NCI-H1417 (cell line): Measurements from ENCODE around the gene CTTN.

Experiments
- DNase-seq, 3 experiments: peaks; one replicate each; lab custom pipeline; 2025; lab: John Stamatoyannopoulos, UW

CTTN gene

DNA sequence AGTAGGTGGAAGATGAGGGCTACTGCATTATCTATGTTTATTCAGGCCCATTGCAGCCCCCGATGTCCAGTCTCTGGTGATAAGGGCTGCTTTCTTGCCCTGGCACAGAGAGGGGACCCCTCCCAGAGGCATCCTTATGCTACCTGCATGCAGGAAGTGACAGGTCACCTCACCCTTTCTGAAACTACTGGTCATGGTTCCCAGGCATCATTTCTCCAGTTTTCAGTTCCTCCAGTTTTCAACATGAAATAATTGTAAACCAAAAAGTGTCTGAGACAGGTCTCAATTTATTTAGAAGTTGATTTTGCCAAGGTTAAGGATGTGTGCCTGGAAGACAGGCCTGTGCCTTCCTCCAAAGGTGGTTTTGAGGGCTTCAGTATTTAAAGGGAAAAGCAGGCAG lies 57.0 kb downstream of the CTTN start:
- peak in 1 of 3 experiments; percentile 34 for DNase-seq

DNA sequence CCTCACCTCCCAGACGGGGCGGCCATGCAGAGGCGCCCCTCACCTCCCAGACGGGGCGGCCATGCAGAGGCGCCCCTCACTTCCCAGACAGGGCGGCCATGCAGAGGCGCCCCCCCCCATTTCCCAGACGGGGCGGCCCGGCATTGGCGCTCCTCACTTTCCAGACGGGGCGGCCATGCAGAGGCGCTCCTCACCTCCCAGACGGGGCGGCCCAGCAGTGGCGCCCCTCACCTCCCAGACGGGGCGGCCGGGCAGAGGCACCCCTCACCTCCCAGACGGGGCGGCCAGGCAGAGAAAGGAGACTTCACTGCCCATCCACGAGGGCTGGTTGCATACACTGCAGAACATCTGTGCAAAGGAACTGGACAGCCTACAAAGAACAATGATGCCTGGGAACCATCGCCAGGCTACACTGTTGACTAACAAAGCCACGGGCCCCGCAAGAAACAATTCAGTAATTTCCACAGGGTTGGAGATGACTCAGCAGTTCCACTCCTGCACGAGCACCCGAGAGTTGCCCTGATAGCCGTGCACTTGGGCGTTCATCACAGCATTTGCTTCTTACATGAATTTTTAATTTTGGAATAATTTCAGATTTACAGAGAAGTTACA lies 58.7 kb downstream of the CTTN start:
- peak in 1 of 3 experiments; percentile 19 for DNase-seq

DNA sequence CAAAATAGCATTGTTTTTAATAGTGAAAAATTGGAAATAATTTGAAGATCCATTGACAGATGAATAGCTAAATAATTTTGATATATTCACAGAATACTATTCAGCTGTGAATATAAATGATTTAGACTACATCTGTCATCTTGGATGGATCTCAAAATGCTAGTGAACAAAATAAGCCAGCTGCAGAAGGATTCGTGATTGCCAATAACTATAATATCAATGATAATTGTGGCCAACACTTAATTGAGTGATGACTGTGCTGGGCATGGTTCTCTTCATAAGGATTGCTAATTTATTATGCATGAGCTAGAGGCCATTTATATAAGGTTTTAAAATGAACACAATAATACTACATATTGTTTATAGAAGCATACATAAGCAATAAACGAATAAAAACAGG lies 60.4 kb downstream of the CTTN start:
- no peak for DNase-seq

DNA sequence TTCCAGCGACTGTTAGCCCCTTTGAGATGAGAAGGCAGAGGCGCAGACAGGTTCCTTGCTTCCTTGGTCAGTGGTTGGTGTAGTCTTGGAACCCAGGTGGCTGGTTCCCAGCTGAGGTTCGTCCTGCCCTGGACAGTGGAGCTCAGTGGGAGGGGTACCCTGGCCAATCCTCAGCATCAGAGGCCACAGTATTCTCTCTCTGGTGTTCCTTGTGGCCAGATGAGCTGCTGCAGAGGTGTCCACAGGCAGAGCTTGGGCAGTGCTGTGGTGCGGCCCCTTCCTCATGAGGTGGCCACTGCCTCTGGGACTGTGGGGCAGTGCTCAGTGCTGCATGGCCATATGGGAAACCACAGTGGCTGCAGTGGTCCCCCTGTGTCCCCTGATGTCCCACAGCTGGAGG lies 61.8 kb downstream of the CTTN start:
- DNase-seq = no peak

DNA sequence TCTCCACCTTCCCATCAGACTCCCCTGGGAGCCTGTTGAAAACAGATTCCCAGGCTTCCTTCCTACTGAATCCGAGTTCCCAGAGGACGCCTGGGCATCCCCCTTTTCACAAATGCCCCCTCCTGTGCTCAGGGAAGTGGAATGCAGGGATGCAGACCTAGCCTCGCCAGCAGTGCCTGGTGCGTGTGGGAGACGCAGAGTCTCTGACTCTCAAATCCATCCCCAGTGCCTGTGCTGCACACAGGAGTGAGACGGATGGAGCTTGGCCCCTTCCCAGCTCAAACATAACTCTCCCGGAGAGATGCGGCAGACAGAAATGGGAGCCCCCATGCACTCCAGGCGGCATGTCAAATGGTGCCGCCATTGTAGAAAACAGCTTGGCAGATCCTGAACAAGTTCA lies 62.6 kb downstream of the CTTN start:
- DNase-seq = no peak

DNA sequence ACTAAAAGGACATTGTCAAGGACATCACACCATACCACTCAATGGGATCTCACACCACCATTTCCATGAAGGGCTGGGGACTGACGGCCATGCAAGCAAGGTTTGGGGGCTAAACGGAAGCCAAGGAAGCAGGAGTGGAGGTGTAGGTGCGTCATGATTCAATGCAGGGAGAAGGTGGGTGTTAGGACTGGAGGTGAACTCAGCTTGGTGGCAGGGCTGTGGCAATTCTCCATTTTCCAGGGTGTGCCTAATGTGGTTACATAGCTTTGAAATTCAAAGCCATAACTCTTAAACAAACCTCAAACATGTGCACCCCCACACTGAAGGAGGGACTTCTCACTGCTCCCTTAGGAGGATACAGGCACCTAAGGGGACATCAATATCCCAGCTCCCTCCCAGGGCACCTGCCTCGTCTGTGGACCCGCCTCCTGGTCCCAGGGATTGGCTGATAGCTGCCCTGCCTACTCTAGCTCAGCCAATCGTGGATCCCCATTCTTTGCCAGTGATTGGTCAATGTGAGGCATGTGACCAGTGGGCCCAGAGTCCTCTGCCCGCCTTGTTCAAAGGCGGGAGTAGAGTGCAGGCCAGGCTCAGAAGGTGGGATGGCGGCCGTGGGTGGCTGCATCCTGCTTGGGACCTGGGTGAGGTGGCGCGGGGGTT lies 64.6 kb downstream of the CTTN start:
- DNase-seq = no peak

DNA sequence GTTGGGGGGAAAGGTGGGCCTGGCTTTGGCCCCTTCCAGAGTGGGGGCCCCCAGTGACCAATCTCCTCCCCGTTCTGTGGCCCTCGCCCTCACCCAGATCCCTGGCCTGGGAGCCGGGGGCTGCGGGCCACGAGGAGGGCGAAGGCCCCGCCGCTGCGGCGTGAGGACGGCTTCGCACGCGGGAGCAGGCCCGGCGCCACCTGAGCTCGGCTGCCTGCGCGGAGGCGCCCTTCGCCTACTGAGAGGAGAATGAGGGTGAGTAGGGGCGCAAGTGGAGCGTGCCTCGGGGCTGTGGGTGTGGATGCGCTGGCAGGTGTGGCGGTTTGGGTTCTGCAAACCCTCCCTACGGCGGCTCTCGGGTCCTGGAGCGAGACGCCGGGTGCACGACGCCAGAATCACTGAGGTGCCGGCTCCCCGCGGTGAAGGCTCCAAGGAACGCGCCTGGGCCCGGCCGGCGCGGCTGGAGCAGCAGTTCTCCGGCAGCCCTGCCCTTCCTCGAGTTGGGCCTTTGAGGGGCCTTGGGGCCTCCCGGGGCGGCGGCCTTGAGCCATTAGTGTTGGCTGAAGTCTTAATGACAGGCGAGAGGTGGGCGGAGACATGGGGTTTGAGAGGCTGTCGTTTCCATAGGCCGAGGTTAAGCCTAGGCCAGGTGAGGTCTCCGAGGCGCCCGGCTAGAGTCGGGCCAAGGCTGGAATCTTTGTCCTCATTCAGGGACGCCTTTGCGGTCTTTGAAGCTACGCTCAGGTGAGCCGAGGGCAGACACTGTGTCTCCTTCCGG lies 65.3 kb downstream of the CTTN start:
- DNase-seq = no peak

DNA sequence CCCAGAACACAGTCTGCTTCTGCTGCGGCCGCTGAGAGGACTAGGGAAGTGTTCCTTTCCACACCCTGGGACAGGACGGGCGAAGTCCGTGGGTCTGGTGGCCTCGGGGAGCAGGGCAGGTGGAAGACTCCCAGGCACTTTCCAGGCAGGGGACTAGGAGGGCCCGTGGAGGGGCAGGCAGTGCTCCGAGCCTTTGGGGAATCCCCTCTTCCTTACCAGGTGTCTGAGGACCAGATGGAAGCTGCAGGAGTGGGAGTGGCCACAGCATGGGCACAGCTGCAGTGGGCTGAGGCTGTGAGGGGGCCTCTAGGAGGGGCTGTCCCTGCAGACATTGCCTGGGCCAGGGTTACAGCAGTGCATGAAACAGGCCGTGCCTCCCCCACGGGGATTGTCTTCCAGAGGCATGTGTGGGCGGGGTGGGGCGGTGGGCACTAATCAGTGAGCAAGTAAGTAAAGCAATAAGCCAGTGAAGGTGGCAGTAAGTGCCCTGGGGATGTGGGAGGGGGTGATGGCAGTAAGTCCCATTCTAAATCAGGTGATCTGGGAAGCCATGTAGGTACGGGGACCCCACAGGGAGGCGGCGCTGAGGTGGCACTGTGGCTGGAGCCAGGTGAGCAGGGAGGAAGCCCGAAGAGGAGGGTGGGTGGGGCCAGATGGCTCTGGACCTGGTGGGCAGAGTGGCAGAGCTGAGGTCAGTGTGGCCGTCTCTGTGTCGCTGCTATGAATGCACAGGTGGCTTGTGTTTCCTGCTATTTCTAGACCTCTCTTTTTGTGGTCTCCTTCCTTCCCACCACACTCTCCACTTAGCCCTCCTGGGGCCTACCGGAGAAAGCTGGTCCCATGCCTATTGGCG lies 66.4 kb downstream of the CTTN start:
- DNase-seq = no peak

DNA sequence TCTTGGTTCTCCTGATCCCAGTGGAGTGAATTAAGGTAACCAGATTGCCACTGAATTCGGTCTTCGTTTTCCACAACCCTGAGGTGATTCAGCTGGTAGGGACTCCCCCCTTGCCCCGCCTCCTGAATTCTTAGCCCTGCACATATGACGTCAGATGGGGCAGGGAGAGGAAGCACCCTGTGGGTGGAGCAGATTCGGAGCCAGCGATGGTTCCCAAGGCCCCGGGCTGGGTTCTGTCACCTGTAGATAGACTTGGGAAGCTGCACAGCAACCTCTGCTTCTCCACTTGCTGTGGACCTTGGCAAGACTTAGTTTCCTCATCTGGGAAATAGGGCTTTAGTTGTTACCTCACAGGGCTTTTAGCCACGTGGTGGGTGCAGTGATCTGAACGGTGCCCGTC lies 67.8 kb downstream of the CTTN start:
- no peak for DNase-seq

DNA sequence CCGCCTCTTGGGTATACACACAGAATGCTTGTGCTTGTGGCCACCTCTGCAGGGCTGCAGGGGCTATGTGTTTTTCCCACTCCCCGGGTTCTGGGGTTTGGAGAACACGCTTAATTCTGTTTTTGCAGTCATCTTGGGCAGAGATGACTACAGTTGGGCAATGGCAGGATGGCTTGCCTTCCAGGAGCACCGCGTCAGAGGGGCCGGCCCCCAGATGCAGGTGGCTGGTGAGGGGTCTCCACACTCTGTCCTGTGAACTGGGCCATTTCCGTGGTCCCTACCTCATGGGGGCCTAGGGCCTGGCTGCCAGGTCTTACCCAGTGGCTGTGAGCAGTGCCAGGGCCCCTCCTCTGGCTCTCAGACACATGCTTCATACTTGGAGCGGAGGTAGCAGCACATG lies 68.3 kb downstream of the CTTN start:
- DNase-seq = no peak

DNA sequence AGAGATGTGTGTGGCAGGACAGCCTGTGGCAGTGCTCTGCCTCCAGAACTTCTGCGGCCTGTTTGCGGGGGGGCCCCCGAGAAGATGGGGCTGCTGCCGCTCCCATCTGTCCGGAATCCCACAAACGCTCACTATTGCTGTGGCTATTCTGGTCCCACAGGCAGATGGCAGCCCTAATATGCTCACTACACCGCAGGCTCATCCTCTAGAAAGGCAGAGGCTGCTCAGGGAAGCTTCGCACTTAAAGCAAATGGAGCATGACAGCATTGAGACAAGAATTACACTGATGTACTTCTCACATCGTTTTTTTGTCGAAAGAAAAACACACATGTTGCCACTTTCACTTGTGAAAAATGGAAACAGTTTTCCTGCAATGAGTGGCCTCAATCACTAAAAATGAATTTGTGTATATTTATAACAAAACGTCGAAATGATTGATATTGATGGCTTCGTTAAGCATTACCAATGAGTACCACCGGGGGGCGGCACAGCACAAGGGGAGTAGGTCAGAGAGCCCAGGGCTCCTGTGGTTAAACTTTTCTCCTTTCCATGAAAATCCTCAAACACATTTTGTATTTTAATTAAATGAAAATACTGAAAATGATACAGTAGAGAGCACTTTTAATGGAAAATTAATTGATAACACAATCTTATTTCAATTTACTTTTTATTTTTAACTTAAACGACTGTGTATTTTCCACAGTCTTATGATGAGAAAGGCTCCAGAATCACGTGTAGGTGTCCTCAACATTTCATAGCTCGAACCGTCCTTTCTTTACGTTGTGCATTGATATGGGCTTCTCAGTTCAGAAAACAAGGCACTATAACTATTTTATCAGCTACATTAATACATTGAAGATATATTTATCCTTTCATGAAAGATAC lies 69.1 kb downstream of the CTTN start:
- DNase-seq = peak; percentile 54 to 92 (median 86)

DNA sequence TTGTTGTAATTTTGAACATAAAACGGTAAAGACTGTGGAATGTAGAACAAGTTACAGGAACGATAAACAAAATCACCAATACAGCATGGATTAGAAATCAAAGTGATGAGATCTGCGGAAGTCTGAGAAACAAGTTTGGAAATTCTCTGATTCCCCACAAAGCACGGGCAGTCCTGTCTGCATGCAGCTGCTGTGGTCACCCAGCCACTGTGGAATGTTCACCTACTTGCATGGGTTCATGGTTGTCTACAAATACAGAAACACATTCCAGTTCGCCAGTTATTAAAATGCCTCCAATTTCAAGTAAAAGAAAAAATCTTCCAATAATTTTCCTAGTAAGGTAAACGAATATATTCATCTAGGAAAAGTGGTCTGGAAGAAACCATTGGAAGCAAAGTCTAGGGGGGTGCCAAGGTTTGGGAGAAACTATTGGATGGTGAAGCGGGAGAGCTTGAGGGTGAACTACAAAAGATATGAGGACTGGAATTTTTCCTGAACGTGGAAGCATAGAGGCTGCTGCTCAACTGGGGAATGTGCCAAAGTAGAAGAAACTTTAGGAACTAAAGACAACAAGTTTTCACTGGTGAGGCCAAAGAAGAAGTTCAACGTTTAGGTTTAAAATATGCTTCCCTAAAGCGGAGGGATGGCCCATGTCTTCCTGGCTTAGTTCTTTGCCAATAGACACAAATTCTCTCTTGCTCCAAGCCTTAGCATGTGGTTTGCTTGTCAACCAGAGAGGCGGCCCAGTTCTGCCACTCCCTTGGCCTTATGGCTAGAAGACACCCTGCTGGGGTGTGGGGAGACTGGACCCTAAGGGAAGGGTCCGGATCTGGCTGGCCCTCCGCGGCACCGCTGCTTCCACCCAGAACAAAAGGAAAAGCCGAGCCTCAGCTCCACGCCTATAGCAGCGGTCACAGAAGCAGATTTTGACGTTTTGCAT lies 70.2 kb downstream of the CTTN start:
- DNase-seq = peak in 1 of 3 experiments; percentile 39

DNA sequence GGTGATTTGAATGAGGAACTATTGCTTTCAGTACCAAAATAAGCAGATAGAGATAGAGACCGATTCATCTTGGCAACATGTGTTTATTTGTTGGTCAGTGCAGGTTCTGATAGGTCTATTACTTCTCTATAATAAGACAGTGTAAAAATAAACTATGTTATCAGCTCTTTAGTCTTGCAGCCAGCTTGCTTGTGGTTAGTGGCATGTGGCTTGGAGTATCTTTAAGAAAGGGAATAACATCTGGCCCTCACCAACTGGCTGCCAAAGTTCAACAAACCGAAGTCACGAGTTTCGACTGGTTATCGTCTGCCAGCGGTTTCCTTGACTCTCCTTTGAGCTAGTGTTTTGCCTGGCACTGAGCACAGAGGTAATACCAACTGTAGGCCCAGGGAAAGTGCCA lies 71.8 kb downstream of the CTTN start:
- DNase-seq = no peak

DNA sequence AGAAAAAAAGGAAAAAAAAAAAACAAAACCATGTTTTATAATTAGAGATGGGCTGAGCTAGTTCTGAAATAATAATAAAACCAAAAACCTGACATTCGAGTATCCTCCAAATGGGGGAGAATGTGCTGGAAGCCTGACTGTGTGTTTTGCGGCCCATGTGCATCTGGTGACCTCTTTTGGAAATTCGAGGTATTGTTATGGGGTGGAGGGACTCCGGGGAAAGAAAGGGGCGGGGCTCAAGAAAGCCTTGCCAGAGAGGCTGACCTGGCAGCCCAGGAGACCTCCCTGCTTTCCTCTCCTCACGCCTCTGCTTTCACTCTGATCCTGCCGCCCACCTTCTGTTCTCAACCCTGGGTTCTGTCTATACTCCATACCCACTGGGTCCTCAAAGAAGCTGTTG lies 72.9 kb downstream of the CTTN start:
- peak in 2 of 3 experiments; percentile 16 to 24 for DNase-seq

DNA sequence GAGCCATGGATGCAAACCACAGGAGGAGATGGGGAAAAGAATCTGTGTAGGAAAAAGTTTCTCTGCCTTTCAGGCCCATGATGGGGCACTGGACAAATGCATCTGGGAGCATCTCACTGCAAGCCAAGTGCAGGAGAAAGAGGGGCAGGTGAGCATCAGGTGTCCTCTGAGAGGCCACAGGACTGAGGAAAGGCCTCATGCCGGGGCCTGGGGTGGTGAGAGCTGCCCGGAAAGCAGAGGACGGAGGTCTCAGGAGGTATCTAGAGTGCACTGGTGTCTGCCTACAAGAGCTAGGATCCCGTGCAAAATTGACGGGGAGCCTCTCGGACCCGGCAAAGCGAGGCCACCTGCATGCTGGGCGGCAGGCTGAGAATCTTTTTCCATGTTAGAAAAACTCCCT lies 73.9 kb downstream of the CTTN start:
- DNase-seq = no peak

DNA sequence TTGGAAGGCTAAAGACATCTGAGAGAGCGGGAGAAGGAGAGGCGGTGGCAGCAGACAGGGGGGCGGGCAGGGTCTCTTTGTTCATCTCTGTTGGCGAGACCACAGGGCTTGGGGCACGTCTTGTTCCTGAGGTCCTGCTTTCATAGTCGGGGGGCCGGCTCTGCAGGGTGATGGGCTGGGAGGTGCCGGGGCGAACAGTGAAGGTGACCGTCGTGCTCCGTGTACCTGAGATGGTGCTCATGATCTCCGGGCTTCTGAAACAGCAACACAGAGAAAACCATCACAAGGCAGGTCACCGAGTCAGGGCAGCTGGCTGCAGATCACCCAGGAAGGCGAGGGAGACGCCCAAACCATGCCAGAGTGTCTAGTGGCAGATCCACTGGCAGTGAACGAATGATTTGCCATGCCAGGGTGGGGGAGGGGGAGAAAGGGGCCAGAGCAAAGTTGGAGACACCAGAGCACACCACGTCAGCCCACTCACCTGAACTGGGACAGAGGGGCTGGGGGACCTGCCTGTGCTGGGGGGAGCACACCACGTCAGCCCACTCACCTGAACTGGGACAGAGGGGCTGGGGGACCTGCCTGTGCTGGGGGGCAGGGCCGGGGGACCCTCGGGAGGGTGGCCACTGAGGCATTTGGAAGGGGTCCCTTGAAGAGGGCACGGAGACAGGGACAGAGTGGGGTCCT lies 75.0 kb downstream of the CTTN start:
- DNase-seq = no peak

DNA sequence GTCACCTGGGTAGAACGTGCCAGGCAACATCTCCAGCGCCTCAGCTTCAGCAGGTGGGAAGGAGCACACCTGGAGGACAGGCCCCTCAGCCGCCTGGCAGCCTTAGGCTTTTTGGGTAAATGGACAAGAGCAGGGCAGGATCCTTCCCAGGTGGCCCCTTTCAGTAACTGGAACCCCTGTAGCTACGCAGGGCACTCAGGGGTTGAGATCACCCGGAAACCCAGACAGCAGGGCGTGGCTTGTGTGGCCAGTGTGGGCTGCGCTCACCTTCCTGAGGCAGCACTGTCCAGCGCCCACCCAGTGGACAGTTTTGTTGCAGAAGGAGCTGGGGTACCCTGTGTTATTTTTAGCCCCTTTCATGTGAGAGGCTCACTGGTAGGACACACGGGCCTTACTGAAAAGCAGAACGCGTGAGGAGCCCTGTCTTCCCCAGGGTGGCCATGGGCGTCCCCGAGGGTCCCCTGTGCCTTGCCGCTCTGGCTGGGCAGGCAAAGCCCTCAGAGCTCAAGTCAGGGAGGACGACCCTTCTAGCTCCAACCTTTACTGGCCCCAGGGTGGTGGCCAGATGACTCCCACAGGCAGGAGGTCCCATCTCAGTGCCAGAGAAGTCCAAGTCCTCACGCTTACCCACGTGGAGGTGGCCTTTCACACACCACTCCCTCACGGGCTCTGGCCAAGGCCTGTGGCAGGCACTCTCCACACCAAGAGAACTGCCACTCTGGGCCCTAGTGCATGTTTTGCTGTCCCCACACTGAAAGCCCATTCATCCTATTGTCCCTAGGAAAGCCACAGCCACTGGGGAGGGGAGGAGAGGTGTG lies 75.8 kb downstream of the CTTN start:
- DNase-seq = no peak

DNA sequence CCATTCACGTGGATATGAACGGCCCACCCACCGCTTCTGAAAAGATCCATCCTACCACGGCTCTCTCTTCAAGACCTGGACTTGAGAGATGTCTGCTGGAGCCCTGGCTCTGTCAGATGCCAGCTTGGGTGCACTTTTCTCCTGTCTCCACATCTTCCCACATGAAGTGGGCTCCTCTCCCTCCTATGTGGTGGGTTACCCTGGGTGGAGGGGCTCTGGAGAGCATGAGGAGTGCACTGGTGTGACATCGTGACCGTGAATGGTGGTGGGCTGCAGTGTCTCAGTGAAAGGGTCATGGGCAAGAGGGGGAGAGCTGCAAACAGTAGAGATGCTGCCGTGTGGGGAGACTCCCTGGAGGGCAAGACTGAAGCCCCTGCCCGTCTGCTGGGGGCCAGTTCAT lies 76.4 kb downstream of the CTTN start:
- DNase-seq = no peak

DNA sequence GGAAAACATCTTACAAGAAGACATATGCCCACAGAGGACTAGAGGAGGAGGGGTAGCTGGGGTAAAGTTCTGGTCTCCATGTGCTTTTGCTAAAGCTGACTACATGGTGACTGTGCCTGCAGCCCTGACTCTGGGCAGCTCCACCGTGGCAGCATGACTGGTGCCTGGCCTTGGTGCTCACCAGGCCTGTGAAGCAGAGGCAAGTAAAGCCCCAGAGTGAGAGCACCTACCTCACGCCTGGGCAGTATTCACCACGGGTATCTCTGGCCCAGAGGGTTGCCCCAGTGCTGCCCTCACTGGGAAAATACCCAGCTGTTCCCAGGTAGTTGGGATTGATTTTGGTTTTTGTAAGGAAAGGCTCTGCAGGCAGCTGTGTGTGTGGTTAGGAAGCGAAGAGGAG lies 78.3 kb downstream of the CTTN start:
- no peak for DNase-seq
